Activated CD4-positive, alpha-beta T cell treated with anti-CD3 and anti-CD28 coated beads for 24 hours (primary cell): ENCODE results near the gene CYP2C18.
"Not testable (repeated sequence)": the region's sequence is repeated elsewhere in the genome, so short reads cannot be mapped to it uniquely, and the experiment has no call there.

ENCODE experiments used
- DNase-seq, 2 donors: peaks; one replicate each; pipeline ENCODE4 v3.0.0-alpha.2; 2020; ENCODE audit warnings: low read depth in 2 of 2

CYP2C18 gene

DNA sequence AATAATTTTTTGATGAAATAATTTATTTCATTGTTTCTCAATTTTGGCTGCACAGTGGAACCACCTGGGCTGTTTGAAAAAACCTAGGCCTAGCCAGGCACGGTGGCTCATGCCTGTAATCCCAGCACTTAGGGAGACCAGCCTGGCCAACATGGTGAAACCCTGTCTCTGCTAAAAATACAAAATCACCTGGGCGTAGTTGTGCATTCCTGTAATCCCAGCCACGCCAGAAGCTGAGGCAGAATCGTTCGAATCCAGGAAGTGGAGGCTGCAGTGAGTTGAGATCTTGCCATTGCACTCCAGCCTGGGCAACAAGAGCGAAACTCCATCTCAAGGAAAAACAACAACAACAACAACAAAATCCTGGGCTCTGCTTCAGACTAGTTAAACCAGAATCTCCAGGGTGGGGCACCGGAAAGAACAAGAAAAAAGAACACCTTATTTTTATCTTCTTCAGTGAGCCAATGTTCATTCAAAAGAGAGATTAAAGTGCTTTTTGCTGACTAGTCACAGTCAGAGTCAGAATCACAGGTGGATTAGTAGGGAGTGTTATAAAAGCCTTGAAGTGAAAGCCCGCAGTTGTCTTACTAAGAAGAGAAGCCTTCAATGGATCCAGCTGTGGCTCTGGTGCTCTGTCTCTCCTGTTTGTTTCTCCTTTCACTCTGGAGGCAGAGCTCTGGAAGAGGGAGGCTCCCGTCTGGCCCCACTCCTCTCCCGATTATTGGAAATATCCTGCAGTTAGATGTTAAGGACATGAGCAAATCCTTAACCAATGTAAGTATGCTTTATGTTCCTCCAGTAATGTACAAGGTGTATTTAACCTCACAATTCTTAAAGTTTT lies at the start of gene CYP2C18:
TSS of gene CYP2C18 (plus strand) at position 516 of the 841 bp plus-strand sequence. CDS start at position 607, 91 bp downstream.
- DNase-seq = no peak

DNA sequence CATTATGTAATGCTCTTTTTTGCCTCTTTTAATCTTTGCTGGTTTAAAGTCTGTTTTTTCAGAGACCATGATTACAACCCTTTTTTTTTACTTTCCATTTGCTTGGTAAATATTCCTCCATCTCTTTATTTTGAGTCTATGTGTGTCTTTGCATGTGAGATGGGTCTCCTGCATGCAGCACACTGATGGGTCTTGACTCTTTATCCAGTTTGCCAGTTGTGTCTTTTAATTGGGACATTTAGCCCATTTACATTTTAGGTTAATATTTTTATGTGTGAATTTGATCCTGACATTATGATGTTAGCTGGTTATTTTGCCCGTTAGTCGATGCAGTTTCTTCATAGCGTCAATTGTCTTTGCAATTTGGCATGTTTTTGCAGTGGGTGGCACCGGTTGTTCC lies 45.4 kb upstream of the CYP2C18 start:
- DNase-seq = not testable (repeated sequence)

DNA sequence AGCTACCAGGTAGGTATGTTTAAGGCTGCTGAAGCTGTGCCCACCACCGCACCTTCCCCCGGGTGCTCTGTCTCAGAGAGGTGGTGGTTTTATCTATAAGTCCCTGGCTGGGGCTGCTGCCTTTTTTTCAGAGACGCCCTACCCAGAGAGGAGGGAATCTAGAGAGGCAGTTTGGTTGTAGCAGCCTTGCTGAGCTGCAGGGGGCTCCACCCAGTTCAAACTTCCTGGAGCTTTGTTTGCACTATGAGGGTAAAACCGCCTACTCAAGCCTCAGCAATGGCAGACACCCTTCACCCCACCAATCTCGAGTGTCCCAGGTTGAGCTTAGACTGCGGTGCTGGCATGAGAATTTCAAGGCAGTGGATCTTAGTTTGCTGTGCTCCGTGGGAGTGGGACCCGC lies 43.6 kb upstream of the CYP2C18 start:
- DNase-seq = no peak

DNA sequence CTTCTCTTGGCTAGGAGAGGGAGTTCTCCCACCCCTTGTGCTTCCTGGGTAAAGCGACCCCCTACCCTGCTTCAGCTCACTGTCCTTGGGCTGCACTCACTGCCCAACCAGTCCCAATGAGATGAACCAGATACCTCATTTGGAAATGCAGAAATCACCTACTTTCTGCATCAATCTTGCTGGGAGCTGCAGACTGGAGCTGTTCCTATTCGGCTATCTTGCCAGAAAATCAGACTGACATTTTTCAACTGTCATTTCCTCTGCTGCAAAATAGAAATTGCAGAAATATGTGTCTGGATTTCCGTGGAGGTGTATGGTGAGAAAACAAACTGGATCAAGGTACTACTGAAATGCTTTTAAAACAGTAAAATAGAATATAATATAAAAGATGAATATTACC lies 43.0 kb upstream of the CYP2C18 start:
- DNase-seq = no peak

DNA sequence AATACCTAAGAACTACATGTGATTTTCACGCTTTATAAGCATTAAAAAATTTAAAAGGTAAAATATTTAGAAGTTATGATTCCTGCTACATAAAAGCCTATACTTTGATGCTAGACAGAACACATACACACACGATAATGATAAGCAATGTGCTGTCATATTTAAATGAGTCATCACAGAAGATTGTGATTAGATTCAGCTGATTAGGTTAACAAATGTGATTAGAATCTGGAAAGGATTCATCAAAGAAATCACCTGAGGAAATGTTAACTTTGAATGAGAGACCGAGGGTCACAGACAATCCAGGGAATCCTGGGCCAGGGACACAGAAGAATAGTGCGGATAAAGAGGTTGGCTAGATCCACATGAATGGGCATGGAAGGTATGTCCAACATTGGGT lies 42.0 kb upstream of the CYP2C18 start:
- no peak for DNase-seq

DNA sequence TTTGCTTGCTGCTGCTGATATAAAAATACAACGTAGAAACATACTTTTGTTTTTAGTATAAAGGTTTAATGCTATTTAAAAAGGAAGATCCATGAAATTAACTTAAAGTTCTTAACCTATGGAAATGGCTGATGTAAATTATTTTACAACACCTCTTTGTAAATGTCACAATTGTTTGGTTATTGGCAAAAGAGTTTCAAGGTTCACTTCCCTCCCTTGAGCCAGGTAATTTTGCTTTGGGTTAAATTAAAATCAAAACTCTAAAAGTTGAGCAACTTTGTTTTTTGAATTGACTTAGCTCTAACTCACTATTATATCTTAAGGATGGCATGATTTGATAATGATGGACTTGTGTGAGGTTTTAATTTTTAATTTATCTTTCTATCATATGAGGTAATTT lies 39.2 kb upstream of the CYP2C18 start:
- DNase-seq = no peak

DNA sequence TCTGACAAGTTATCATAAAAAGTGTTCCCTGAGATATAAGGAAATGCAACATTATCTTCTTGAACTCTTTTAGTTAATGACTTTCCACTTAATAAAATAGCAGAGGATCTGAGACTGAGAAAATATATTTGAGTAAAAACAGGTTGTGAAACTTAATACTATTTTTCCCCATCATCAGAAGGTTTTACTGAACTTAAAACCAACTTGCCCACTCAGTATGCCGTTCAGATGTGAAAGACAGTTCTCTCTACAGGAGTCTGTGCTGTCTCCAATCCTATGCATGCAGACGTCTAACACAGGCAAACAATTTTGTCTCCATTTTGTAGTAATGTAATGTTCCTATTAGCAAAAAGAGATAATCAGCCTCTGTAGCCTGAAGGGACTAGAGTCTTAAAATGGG lies 38.2 kb upstream of the CYP2C18 start:
- DNase-seq = no peak

DNA sequence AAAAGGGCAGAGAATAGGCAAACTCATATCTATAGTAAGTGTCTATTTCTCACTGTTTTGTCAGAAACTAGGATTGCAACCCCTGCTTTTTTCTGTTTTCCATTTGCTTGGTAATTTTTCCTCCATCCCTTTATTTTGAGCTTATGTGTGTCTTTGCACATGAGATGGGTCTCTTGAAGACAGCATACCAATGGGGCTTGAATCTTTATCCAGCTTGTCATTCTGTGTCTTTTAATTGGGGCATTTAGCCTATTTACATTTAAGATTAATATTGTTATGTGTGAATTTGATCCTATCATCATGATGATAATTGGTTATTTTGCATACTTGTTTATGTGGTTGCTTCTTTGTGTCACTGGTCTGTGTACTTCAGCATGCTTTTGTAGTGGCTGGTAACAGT lies 28.3 kb upstream of the CYP2C18 start:
- DNase-seq = not testable (repeated sequence)

DNA sequence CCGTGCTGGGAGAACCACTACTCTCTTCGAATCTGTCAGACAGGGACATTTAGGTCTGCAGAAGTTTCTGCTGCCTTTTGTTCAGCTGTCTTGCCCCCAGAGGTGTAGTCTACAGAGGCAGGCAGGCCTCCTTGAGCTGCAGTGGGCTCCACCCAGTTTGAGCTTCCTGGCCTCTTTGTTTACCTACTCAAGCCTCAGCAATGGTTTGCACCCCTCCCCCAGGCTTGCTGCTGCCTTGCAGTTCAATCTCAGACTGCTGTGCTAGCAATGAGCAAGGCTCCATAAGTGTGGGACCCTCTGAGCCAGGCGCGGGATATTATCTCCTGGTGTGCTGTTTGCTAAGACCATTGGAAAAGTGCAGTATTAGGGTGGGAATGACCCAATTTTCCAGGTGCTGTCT lies 20.5 kb upstream of the CYP2C18 start:
- not testable (repeated sequence) for DNase-seq

DNA sequence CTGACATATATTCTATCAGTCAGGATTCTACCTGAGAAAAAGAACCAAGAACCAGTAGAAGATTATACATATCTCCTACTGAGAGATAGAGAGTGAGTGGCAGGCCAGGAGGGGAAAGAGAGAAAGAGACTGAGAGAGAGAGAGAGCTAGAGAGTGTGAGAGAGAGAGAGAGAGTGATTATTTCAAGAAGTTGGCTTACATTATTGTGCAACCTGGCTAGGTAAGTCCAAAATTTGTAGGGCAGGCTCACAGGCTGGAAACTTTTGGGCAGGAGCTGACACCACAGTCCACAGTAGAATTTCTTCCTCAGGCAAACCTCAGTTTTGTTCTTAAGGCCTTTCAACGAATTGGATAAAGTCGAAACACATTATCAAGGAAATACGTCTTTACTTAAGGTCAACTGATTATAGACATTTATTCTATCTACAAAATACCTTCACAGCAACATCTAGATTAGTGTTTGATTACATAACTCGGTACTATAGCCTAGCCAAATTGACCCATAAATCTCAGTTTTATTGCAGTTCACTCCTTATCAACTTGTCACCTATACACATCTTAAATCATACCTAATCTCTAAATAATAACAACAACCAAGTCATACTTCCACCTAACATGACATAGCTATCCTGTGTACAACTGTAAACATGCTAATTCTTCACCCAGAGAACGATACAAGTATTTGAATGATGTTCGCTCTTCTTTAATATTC lies 17.0 kb upstream of the CYP2C18 start:
- DNase-seq = no peak

DNA sequence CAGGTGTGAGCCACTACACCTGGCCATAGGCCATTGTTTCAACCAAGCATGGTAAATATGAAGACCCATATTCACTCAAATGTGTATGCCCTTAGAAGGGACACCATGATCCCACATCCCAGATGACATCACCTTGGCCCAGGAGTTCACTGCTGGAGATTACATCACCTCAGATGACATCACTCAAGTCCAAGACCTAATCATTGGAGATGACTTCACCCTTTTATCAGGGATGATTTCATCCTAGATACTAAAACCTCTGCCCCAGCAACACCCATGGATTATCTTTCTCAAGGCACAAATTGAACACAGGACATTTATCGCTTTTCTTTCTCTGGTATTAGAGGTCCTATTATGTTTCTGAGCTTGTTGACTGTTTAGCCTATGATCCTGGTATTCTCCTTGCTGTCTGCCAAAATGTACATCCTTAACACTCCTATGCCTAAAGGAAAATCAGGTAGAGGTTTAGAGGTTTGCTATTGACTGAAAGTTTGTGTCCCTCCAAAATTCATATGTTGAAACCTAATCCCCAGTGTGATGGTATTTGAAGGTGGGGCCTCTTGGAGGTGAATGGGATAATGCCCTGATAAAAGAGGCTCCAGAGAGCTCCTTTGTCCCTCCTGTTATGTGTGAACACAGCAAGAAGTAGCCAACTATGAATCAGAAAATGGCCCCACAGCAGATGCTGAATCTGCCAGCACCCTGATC lies 9.8 kb upstream of the CYP2C18 start:
- DNase-seq = no peak

DNA sequence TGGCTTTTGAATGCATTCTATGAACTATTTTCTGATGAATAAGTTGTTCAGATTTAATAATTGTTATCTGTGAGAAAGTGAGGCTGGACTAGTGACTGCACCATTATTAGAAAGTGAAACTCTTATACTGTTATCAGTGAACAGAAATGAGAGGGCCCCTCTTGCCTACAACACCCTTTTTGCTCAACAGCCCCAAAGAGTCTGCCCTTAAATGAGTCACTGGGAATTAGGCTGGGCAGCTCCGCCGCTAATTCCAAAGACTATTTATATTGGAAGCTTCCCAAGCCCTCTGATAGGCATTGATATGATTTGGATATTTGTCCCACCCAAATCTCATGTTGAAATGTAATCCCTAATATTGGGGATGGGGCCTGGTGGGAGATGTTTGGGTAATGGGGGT lies 7.0 kb upstream of the CYP2C18 start:
- no peak for DNase-seq

DNA sequence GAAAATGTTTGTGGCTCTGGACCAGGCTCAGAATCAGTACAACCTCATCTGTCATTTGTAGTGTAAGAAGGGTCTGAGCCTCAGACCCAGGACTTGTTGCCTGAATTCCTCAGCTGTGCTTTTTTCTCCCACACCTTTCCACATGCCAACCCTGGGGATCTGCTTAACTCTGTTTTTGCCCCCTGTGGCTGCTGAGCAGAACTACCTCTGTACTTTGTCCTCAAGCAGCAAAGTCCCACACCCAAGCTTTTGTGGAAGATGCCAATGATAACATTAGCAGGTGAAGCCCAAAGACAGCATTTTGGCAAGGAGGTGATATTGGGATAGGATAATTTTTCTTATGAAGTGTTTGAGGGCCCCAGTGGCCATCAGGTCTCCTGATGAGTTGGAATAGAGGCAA lies 5.8 kb upstream of the CYP2C18 start:
- no peak for DNase-seq

DNA sequence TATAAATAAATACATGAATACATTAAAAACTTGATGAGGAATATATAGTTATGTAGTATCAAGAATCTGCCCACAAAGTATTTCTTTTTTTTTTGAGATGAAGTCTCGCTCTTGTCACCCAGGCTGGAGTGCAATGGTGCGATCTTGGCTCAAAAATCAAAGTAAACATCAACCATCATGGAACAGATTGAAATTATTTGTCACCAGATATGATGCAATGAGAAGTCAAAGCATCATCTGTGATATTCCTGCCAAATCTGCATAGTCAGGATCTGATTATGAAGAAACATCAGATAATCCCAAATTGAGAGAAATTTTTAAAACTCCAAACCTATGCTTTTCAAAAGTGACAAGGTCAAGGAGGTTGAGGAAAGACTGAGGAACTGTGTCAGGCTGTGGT lies 5.1 kb upstream of the CYP2C18 start:
- DNase-seq = no peak

DNA sequence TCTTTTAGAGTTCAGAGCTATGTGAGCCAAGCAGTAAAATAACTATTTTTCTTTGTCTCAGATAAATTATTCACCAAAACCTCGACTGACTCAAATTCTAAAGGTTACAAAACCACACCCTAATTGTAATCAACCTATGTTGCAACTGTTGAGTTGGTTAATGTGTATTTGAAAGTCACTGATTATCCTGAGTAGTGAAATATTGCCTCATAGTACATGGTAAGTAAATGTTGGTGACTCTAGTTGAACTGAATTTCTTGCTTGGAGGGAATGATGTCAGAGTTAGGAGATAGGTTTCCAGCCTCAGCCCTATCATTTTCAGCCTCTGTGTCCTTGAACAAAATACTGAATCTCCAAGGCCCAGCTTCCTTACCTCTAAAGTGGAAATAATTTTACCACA lies 3.0 kb upstream of the CYP2C18 start:
- DNase-seq = no peak

DNA sequence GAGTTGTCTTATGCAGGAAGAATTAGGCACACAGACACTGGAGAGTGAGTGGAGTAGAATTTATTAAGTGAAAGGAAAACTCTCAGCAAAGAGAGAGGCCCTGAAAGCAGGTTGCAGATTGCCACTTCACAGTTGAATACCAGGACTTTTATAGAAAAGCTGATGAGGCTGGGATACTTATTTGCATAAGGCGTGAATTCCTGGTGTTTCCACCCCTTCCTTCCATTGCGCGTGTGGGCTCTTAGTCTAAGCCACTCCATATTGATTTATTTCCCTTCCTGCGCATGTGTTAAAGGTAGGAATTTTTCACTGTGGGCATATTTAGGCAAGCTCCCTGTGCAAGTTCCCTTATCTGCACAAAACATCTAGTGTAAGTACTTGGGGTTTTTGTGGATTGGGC lies 893 bp upstream of the CYP2C18 start:
- not testable (repeated sequence) for DNase-seq

DNA sequence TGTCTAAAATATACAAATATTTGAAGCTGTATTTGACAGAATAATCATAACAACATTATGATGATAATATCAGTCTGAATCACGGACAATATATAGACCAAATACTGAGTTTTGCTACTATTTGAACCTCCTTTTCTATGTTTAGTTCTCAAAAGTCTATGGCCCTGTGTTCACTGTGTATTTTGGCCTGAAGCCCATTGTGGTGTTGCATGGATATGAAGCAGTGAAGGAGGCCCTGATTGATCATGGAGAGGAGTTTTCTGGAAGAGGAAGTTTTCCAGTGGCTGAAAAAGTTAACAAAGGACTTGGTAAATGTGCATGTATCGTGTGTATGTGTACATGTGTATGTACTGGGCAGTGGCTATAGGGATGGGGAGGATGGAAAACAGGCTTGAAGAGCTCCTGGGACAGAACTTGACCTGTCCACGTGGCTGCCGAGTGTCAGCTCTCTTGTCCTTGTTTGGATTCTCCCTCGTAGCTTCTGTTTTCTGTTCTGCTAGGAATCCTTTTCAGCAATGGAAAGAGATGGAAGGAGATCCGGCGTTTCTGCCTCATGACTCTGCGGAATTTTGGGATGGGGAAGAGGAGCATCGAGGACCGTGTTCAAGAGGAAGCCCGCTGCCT lies 4.2 kb downstream of the CYP2C18 start:
- DNase-seq = no peak

DNA sequence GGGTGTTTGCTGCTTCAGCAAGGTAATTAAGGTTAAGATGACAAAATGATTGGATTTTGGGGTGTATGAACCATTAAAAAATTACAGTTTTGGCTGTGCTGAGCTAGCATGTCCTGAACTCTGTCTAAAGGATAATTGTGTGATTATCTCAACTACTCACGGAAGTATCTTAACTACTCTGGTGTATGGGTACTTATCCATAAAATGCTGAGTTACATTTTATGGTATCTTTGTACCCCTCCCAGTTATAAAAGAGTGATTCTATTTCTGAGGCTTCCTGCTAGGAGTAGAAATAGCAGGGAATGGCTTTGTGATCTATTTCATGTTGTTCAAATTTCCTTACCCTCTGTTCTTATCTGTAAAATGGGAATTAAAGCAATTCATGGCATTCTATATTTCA lies 22.6 kb downstream of the CYP2C18 start:
- DNase-seq = no peak

DNA sequence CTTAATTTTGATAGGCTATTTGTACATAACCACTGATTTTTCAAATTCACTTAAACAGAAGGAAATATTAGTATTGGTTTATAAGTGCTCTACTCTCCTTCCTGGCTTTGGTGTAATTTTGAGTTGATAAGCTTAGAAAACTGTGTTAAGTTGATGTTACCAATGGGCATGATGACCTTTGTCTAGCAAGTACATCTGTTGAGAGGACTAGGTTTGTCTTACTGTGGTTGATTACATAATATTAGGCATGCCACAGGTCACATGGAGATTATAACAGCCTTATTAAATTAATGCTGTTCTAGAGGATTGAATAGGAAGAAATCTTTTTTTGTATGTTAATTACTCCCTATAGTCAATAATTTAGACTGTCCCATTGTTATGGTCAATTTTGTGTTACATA lies 27.0 kb downstream of the CYP2C18 start:
- no peak for DNase-seq

DNA sequence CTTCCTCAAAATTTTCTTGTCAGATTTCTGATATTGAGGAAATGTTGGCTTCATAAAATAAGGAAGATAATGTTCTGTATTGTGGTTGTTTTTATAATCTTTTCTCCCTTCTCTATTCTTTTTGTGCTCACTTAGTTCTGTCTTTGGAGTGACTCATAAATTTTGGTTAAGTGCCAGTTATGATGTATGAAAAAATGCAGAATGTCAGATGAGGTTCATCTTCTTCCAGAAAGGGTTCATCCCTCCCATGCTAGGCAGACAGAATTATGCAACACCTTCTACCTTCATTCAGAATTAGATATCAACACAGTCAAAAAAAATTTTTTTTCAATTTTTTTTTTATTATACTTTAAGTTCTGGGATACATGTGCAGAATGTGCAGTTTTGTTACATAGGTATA lies 42.3 kb downstream of the CYP2C18 start:
- no peak for DNase-seq

DNA sequence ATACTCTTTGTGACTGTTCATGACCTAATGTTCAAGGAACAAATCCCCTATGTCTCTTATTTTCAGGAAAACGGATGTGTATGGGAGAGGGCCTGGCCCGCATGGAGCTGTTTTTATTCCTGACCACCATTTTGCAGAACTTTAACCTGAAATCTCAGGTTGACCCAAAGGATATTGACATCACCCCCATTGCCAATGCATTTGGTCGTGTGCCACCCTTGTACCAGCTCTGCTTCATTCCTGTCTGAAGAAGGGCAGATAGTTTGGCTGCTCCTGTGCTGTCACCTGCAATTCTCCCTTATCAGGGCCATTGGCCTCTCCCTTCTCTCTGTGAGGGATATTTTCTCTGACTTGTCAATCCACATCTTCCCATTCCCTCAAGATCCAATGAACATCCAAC lies 51.7 kb downstream of the CYP2C18 start:
- DNase-seq = no peak

DNA sequence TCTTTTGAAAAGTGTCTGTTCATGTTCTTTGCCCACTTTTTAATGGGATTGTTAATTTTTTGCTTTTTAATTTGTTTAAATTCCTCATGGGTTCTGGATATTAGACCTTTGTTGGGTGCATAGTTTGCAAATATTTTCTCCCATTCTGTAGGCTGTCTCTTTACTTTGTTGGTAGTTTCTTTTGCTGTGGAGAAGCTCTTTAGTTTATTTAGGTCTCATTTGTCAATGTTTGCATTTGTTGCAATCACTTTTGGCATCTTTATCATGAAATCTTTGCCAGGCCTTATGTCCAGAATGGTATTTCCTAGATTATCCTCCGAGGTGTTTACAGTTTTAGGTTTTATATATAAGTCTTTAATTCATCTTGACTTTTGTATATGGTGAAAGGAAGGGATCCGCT lies 55.1 kb downstream of the CYP2C18 start:
- DNase-seq = no peak
